ENCODE results near the gene TEX52.

TEX52 gene

GRCh38 chr12:2892246-2892645 lies 35.4 kb upstream of the TEX52 start:
- TF ChIP-seq CTCF (IDR thresholded peaks at IDR 0.05) = no peak

GRCh38 chr12:2891240-2892053 lies 34.6 kb upstream of the TEX52 start:
- no peak for TF ChIP-seq CTCF (IDR thresholded peaks at IDR 0.05)

- TF ChIP-seq CTCF (IDR thresholded peaks at IDR 0.05) = no peak
Observed at GRCh38 chr12:2890388-2891239, 33.8 kb upstream of the TEX52 start, which contains the start of gene TULP3. TULP3 (plus strand) TSS chr12:2890891; CDS start chr12:2890948, 57 bp downstream.

GRCh38 chr12:2890001-2890387 lies 33.2 kb upstream of the TEX52 start:
- TF ChIP-seq CTCF (IDR thresholded peaks at IDR 0.05) = no peak

GRCh38 chr12:2886768-2887450 lies 30.1 kb upstream of the TEX52 start:
- no peak for TF ChIP-seq CTCF (IDR thresholded peaks at IDR 0.05)

- no peak for TF ChIP-seq CTCF (IDR thresholded peaks at IDR 0.05)
Observed at GRCh38 chr12:2884810-2885209, 28.0 kb upstream of the TEX52 start.

GRCh38 chr12:2879853-2880252 lies 23.0 kb upstream of the TEX52 start:
- no peak for TF ChIP-seq CTCF (IDR thresholded peaks at IDR 0.05)

Measured in LNCAP (cell line).